Fibroblast of gingiva (primary cell): ENCODE data around the gene ZNF44.
"Not testable (repeated sequence)": the region's sequence is repeated elsewhere in the genome, so short reads cannot be mapped to it uniquely, and the experiment has no call there.

ENCODE experiments used
- DNase-seq: peaks from one replicate; pipeline ENCODE4 v3.0.0-alpha.2; 2011; ENCODE audit warnings: low read depth

ZNF44 gene

DNA sequence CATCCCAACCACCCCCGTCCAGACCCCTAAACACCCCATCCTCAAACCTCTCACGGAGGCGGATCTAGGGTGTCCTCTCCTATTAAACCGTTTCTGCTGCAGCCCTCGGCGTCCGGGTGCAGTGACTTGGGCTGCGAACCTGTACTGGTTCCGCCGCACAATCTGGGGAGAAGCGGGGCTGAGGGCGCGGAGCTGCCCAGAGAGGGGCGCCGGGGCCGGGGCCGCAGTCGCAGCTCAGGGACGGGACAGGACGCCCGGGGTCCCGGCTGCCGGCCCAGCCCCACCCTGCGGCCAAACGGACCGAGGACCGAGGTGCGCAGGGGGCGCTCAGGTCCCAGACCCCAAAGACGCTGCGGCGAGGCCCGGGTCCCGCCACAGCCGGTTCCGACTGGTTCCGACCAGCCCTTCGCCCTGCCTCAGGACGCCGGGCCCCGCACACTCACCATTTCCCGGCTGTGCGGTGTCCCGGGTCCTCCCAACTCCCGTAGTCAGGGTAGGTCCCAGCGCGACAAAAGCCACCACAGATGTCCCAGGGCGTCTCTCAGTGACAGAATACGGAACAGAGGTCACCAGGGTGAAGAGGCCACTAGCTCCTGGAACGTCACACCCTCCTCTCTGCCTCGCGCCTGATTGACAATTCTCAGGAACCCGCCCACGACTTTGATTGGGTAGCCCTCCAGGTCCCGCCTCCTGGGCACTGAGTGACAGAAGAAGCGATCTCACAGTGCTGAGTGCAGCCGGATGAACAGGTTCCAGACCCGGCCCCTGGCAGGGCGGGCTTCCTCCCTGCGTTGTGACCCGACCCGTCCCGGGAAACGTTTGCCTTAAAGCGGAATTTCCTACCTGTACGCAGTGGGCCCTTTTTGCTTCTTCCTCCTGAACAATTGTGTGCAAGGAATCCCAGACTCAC lies at the start of gene ZNF44:
ZNF44 (minus strand) TSS at position 635 of the 910 bp plus-strand sequence; CDS start at position 446, 189 bp downstream.
- peak; percentile 93 for DNase-seq

GRCh38 chr19:12333162-12334159 lies 38.8 kb upstream of the ZNF44 start, which contains the start of gene ZNF563:
Gene ZNF563 (minus strand): TSS chr19:12333633. CDS start chr19:12333482, 151 bp downstream.
- peak; percentile 92 for DNase-seq

- DNase-seq, result no peak
Observed at GRCh38 chr19:12331211-12331941, 36.7 kb upstream of the ZNF44 start.

- no peak for DNase-seq
Observed at GRCh38 chr19:12330340-12330739, 35.7 kb upstream of the ZNF44 start.

- DNase-seq, result no peak
Observed at GRCh38 chr19:12325690-12326089, 31.0 kb upstream of the ZNF44 start.

GRCh38 chr19:12318782-12319413 lies 24.2 kb upstream of the ZNF44 start:
- DNase-seq, result no peak

GRCh38 chr19:12314553-12314952 lies 19.9 kb upstream of the ZNF44 start:
- no peak for DNase-seq

- not testable (repeated sequence) for DNase-seq
Observed at GRCh38 chr19:12308891-12309290, 14.2 kb upstream of the ZNF44 start.

GRCh38 chr19:12295191-12295590 lies 508 bp upstream of the ZNF44 start:
- DNase-seq, result no peak

DNA sequence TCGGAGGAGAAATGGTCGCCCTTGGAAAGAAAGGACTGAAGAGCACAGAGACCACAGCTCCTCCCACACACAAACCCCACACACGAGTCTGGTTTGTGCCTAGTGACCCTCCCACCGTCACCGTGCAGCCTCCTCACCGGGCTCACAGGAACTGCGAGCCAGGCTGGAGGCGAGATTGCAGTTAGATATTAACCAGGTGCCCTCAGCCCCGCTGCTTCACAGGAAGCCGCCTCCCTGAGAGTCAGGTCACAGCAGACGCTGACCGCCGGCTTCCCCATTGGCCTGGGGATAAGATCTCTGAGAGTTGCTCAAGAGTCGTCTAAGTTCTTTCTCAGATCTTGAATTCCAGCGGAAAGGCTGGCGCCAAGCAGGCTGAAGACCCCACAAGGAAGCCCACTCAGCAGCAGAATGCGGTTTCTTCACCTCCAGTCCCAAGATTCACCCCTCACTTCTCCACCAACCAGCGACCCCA lies 870 bp downstream of the ZNF44 start:
- peak; percentile 48 for DNase-seq

DNA sequence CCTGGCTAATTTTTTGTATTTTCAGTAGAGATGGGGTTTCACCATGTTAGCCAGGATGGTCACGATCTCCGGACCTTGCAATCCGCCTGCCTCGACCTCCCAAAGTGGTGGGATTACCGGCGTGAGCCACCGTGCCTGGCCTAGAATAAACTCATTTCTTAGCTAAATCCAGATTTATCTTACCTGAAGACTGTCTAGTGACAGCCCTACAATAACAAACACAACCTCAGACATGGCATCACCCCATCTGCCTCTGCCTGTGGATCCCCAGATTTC lies 5.0 kb downstream of the ZNF44 start:
- no peak for DNase-seq

DNA sequence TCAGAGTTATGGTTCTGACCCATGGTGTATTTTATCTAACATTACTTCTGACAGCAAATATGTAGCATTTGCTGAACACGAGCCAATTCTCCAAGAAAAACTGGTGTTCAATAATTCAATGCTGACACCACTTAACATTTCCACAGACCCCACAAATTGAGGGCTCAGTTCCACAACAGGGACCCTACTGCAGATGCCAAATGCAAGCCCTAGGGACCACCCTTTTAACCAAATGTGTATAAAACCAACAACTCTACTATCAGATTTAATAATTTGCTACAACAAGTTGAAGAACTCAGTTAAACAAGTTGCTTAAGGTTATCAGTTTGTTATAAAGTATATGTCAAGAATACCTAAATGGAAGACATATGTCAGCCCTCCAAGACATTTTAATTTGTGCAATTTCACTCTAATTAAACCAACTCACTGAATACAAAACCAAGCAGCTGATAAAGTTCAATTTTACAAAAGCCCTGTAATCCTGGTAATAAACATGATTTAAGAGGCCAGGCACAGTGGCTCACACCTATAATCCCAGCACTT lies 6.7 kb downstream of the ZNF44 start:
- DNase-seq, result no peak

GRCh38 chr19:12284631-12285030 lies 10.1 kb downstream of the ZNF44 start:
- no peak for DNase-seq

GRCh38 chr19:12284226-12284625 lies 10.5 kb downstream of the ZNF44 start:
- no peak for DNase-seq

DNA sequence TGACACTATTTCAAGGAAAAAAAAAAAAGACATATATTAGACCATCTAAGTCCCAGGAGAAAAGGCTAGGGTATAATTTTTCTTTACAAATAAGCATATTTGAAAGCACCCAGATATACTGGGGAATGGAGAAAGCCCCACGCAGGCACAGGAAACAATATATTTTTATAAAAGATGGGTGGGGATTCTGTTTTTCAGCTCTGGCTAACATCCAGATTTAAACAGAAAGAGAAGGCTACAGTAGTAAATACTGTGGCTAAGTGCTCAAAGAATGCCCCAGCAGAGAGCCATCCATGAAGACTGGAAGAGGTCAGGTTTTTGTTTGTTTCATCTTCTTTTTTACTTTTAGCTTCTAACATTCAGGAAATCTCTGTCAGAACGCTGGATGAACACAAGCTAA lies 16.0 kb downstream of the ZNF44 start:
- no peak for DNase-seq

GRCh38 chr19:12272980-12273901 lies 21.4 kb downstream of the ZNF44 start:
- no peak for DNase-seq

GRCh38 chr19:12272386-12272785 lies 22.3 kb downstream of the ZNF44 start:
- DNase-seq, result no peak

DNA sequence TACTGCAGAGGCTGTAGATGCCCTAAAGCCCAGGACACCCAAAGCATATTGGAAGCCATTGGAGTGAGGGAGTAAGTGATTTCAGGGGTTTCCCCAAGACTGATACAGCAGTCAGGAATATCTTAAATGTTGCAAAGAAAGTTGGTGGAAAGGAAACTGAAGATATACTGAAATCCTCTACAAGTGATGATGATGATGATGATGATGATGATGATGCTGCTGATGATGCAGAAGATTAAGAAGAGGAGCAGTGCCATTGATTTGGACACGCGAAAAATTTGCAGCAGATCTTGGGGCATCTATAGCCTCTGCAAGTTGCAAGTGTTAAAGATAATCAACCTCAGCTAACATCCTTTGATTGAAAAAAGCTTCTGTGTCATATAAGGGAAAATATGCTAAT lies 23.8 kb downstream of the ZNF44 start:
- no peak for DNase-seq

GRCh38 chr19:12265921-12266704 lies 28.6 kb downstream of the ZNF44 start:
- DNase-seq, result no peak
